HG02642 (cell line): Measurements from ENCODE around the gene PSAPL1.

Experiments used
- ATAC-seq: cut with Tn5 transposase; IDR thresholded peaks from one replicate; pipeline ENCODE4 v1.9.1; 2021; ENCODE audit warnings: mild to moderate bottlenecking; ENCODE audit not compliant: unreplicated experiment, poor library complexity

PSAPL1 gene

GRCh38 chr4:7434766-7435150 lies at the start of gene PSAPL1:
Gene PSAPL1 (minus strand): TSS chr4:7434930. CDS start chr4:7434879, 51 bp downstream.
- ATAC-seq: no peak

- ATAC-seq: no peak
These were observed 46.5 kb upstream of the PSAPL1 start for GRCh38 chr4:7481227-7481626.

GRCh38 chr4:7480423-7480822 lies 45.7 kb upstream of the PSAPL1 start:
- no peak for ATAC-seq

GRCh38 chr4:7478665-7479064 lies 43.9 kb upstream of the PSAPL1 start:
- no peak for ATAC-seq

- no peak for ATAC-seq
These were observed 43.0 kb upstream of the PSAPL1 start for GRCh38 chr4:7477695-7478094.

GRCh38 chr4:7476820-7477219 lies 42.1 kb upstream of the PSAPL1 start:
- ATAC-seq: no peak

GRCh38 chr4:7475207-7475606 lies 40.5 kb upstream of the PSAPL1 start:
- no peak for ATAC-seq

- no peak for ATAC-seq
These were observed 39.6 kb upstream of the PSAPL1 start for GRCh38 chr4:7474320-7474719.

- no peak for ATAC-seq
These were observed 38.4 kb upstream of the PSAPL1 start for GRCh38 chr4:7473081-7473480.

- ATAC-seq: no peak
These were observed 37.8 kb upstream of the PSAPL1 start for GRCh38 chr4:7472442-7473013.

- ATAC-seq: no peak
These were observed 35.9 kb upstream of the PSAPL1 start for GRCh38 chr4:7470522-7471128.

- ATAC-seq: no peak
These were observed 35.4 kb upstream of the PSAPL1 start for GRCh38 chr4:7470111-7470510.

GRCh38 chr4:7469023-7469422 lies 34.3 kb upstream of the PSAPL1 start:
- ATAC-seq: no peak

- ATAC-seq: no peak
These were observed 32.7 kb upstream of the PSAPL1 start for GRCh38 chr4:7467471-7467870.

- no peak for ATAC-seq
These were observed 32.2 kb upstream of the PSAPL1 start for GRCh38 chr4:7466904-7467303.

GRCh38 chr4:7466215-7466614 lies 31.5 kb upstream of the PSAPL1 start:
- no peak for ATAC-seq

GRCh38 chr4:7465017-7465416 lies 30.3 kb upstream of the PSAPL1 start:
- ATAC-seq: no peak

- no peak for ATAC-seq
These were observed 29.5 kb upstream of the PSAPL1 start for GRCh38 chr4:7464259-7464655.

GRCh38 chr4:7463566-7464258 lies 29.0 kb upstream of the PSAPL1 start:
- ATAC-seq: no peak

- no peak for ATAC-seq
These were observed 27.8 kb upstream of the PSAPL1 start for GRCh38 chr4:7462509-7462971.

- no peak for ATAC-seq
These were observed 26.5 kb upstream of the PSAPL1 start for GRCh38 chr4:7461230-7461629.

- no peak for ATAC-seq
These were observed 25.8 kb upstream of the PSAPL1 start for GRCh38 chr4:7460566-7460965.
